Esophagus muscularis mucosa (tissue), 4 donors: ENCODE data around the gene AFG1L. TPM values are rescaled to one million over a fixed set of nuclear protein-coding genes. Genes with fewer than 3 reads are reported as not detected.

ENCODE experiments used
- DNase-seq: peaks from one replicate; pipeline ENCODE4 v3.0.0-alpha.2; 2017; ENCODE audit errors: extremely low spot score
- H3K27ac ChIP-seq, 4 donors: fragments of 200-600 bp; sonication (generic); replicated peaks in 1 of 4; 1 replicate in 3 of 4; 2 replicates in 1 of 4; pipeline ENCODE4 v1.5.1; 2016 to 2019; ENCODE audit warnings: mild to moderate bottlenecking in 1 of 4
- H3K27me3 ChIP-seq, 4 donors: fragments of 200-600 bp; sonication (generic); one replicate each; pipeline versions ENCODE4 v1.5.1 to v1.6.0; 2016 to 2019
- H3K36me3 ChIP-seq, 4 donors: fragments of 200-600 bp; sonication (generic); one replicate each; pipeline ENCODE4 v1.5.1; 2016 to 2019
- H3K4me1 ChIP-seq, 4 donors: fragments of 200-600 bp; sonication (generic); one replicate each; pipeline ENCODE4 v1.5.1; 2016 to 2019
- H3K4me3 ChIP-seq, 4 donors: fragments of 200-600 bp; sonication (generic); 1 replicate in 2 of 4; 2 replicates in 2 of 4; pipeline ENCODE4 v1.5.1; 2016 to 2019; ENCODE audit warnings: mild to moderate bottlenecking in 4 of 4, moderate library complexity in 1 of 4
- H3K9me3 ChIP-seq, 4 donors: fragments of 200-600 bp; sonication (generic); 1 replicate in 3 of 4; 2 replicates in 1 of 4; pipeline ENCODE4 v1.5.1; 2016 to 2019
- CTCF ChIP-seq, 3 experiments: fragments of 200-600 bp in 2 of 3; fragments of 450-650 bp in 1 of 3; sonication (generic) in 2 of 3; IDR thresholded peaks; one replicate each; pipeline ENCODE4 v1.5.1; 2017 to 2019; ENCODE audit warnings: antibody characterized with exemption in 3 of 3, mild to moderate bottlenecking in 2 of 3, moderate library complexity in 1 of 3
- EP300 ChIP-seq: sonication (generic); formaldehyde crosslinking; IDR thresholded peaks from one replicate; pipeline ENCODE4 v1.6.1; 2017; ENCODE audit warnings: antibody characterized with exemption
- POLR2A ChIP-seq: fragments of 450-650 bp; IDR thresholded peaks from one replicate; pipeline ENCODE4 v1.6.1; 2017; ENCODE audit warnings: antibody characterized with exemption, moderate library complexity, mild to moderate bottlenecking, low read depth
- POLR2AphosphoS5 ChIP-seq, 2 donors: sonication (generic); formaldehyde crosslinking; IDR thresholded peaks; one replicate each; pipeline ENCODE4 v1.6.1; 2017; ENCODE audit warnings: antibody characterized with exemption in 2 of 2
- WGBS: methylation state at CpG from one replicate; pipeline ENCODE4 v1.1.5; 2018; 5-methylcytosine and 5-hydroxymethylcytosine counted together
- intact Hi-C: fragments of 100-400 bp; cut with DNase I; formaldehyde crosslinking; loops from one replicate; pipeline ENCODE4 v1.15.1; 2023
- total RNA-seq, 4 donors: library from RNA; depleted of rRNA; stranded (reverse); fragments of >200 nt; gene quantifications; one replicate each; pipeline versions ENCODE4 v1.1.0 to v1.2.1, GENCODE V29; 2016

The AFG1L gene
- total RNA-seq, 4 donors from 2014 or later, result 1.5 to 5.4 (median 3.3) TPM

- intact Hi-C loops, result no loop called here
- no peak for DNase-seq
- no peak overlapping the region for H3K27ac ChIP-seq
- no peaks in the 10 kb centered on the region for H3K27me3 ChIP-seq
- H3K4me1 ChIP-seq, result no peaks in the 10 kb centered on the region
- TF ChIP-seq POLR2AphosphoS5 (IDR thresholded peaks at IDR 0.05) (no peak), CTCF (IDR thresholded peaks at IDR 0.05) (no peak), EP300 (no peak), POLR2A (no peak)
- WGBS, result 81% methylated on average over 2 of the region's 2 CpGs
- no peaks in the 10 kb centered on the region for H3K9me3 ChIP-seq
- H3K36me3 ChIP-seq, result peaks cover 0 to 17% (median 8%) of the 10 kb centered on the region in 4 donors
- H3K4me3 ChIP-seq, result no peak overlapping the region
These were observed 228.8 kb downstream of the AFG1L start for GRCh38 chr6:108523697-108524096.

GRCh38 chr6:108524528-108525248, 229.8 kb downstream of the AFG1L start:
- Histone ChIP-seq H3K36me3 (peaks cover 0 to 17% (median 7%) of the 10 kb centered on the region in 4 donors), H3K27me3 (no peaks in the 10 kb centered on the region), H3K27ac (no peak overlapping the region), H3K4me3 (no peak overlapping the region), H3K4me1 (no peaks in the 10 kb centered on the region), H3K9me3 (no peaks in the 10 kb centered on the region)
- no peak for TF ChIP-seq POLR2A
- TF ChIP-seq POLR2AphosphoS5 (IDR thresholded peaks at IDR 0.05), result no peak
- no peak for TF ChIP-seq EP300
- TF ChIP-seq CTCF (IDR thresholded peaks at IDR 0.05), result no peak
- DNase-seq, result no peak
- intact Hi-C loops, result loop anchor here (5.0 kb wide), 2 partner anchors 412 to 542 kb away; no protein-coding TSS in a partner anchor
- WGBS, result 86% methylated on average over 5 of the region's 5 CpGs

DNA sequence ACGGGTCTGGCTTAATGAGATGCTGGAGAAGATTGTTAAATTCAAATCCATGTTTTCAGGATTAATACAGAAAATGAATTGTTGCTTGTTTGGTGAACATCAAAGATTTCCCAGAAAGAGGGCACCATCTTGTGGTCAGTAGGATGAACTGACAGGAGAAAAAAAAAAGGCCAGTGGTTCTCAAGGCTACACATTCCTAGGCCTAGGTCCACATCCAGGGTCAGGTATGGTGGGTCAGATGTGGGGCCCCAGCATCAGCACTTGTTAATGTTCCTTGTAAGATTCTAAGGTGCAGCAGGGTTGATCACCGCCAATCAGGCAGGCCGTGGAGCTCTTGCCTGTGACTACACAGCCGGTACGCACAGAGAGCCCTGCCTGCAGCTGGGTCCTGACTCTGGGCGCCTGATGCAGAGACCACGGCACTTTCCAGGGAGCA, 231.9 kb downstream of the AFG1L start:
- intact Hi-C loops, result loop anchor here (5.0 kb wide), 2 partner anchors 414 to 544 kb away; no protein-coding TSS in a partner anchor
- peak; percentile 66 to 93 (median 75) for TF ChIP-seq CTCF (IDR thresholded peaks at IDR 0.05)
- no peak for TF ChIP-seq POLR2AphosphoS5 (IDR thresholded peaks at IDR 0.05)
- DNase-seq, result no peak
- H3K27me3 ChIP-seq, result no peaks in the 10 kb centered on the region
- no peak overlapping the region for H3K27ac ChIP-seq
- H3K4me1 ChIP-seq, result no peaks in the 10 kb centered on the region
- H3K36me3 ChIP-seq, result peaks cover 0 to 12% (median 3%) of the 10 kb centered on the region in 4 donors
- no peaks in the 10 kb centered on the region for H3K9me3 ChIP-seq
- 75% methylated on average over 7 of the region's 7 CpGs for WGBS
- H3K4me3 ChIP-seq, result no peak overlapping the region

DNA sequence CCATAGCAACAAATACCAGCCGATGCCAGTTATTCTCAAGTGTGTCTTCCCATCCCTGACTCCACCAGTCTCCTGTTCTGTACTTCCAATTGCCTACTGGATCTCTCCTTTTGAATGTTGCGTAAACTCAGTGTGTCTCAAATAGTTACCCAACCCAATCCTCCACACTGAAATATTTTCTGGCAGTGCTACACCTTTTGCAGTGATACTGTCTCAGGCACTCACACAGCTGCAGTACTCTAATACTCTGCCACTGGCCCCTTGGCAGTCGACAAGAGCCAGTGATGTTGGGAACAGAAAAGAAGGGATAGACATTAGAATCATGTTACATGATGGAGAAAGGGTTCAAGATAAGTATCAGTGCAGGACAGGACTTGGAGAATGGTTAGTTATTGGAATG, 234.0 kb downstream of the AFG1L start:
- DNase-seq, result no peak
- Histone ChIP-seq H3K36me3 (no peaks in the 10 kb centered on the region), H3K27me3 (no peaks in the 10 kb centered on the region), H3K4me1 (no peaks in the 10 kb centered on the region), H3K9me3 (no peaks in the 10 kb centered on the region), H3K27ac (no peak overlapping the region), H3K4me3 (no peak overlapping the region)
- intact Hi-C loops, result loop anchor here (5.0 kb wide), 2 partner anchors 417 to 547 kb away; no protein-coding TSS in a partner anchor
- TF ChIP-seq EP300 (no peak), CTCF (IDR thresholded peaks at IDR 0.05) (no peak), POLR2A (no peak), POLR2AphosphoS5 (IDR thresholded peaks at IDR 0.05) (no peak)
- 58% methylated on average over 3 of the region's 3 CpGs for WGBS
